OCI-LY1 (cell line): ENCODE results near the gene RGPD8.

Source experiments
- EZH2 ChIP-seq: fragments of 200-600 bp; sonication (generic), shearing (Covaris generic); IDR thresholded peaks from 2 replicates; pipeline ENCODE4 v1.8.0; 2017; ENCODE audit warnings: borderline replicate concordance, mixed run types, mild to moderate bottlenecking, antibody characterized with exemption, low read length, moderate library complexity, mixed read lengths
- TF ChIP-seq, protein P1 (sequence below): fragments of 200-600 bp; sonication (generic), shearing (Covaris generic); IDR thresholded peaks from 2 replicates; pipeline ENCODE4 v1.5.1; 2017; ENCODE audit warnings: mild to moderate bottlenecking, antibody characterized with exemption, low read length, moderate library complexity, mixed read lengths

DNA sequence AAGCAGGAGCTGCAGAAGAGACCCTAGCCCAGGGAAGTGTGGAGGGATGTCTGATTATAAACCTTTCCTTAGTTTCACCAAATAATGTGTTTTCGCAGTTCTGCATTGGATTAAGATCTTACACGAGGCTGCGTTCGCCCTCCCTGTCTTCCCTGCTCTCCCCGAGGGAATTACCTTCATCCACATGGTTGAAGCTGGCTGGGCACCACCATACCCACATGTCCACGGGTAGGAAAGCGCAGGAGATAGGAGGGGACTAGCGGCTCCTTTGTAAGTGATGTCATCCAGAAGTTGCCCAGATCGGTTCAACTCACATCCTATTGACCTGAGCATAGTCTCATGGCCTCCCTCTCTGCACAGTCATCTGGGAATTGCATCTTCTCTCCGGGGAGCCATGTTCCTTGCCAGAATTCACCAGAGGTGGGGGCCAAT is 49.6 kb upstream of the RGPD8 start:
- TF ChIP-seq, protein P1, sequence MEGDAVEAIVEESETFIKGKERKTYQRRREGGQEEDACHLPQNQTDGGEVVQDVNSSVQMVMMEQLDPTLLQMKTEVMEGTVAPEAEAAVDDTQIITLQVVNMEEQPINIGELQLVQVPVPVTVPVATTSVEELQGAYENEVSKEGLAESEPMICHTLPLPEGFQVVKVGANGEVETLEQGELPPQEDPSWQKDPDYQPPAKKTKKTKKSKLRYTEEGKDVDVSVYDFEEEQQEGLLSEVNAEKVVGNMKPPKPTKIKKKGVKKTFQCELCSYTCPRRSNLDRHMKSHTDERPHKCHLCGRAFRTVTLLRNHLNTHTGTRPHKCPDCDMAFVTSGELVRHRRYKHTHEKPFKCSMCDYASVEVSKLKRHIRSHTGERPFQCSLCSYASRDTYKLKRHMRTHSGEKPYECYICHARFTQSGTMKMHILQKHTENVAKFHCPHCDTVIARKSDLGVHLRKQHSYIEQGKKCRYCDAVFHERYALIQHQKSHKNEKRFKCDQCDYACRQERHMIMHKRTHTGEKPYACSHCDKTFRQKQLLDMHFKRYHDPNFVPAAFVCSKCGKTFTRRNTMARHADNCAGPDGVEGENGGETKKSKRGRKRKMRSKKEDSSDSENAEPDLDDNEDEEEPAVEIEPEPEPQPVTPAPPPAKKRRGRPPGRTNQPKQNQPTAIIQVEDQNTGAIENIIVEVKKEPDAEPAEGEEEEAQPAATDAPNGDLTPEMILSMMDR = no peak
- TF ChIP-seq EZH2 = no peak
